Activated T-cell treated with anti-CD3 and anti-CD28 coated beads, Interleukin-2, amount 50 U/mL, for 72 hours (primary cell): ENCODE results near the gene CHIT1. TPM values are rescaled to one million over a fixed set of nuclear protein-coding genes. Genes with fewer than 3 reads are reported as not detected.

ENCODE experiments used
- ATAC-seq, 2 donors: fragments of 150-1000 bp; cut with Tn5 transposase; replicated peaks in 1 of 2; 2 replicates each; pipeline ENCODE4 v1.10.0; 2021; ENCODE audit warnings: moderate library complexity in 2 of 2, mild to moderate bottlenecking in 1 of 2
- DNase-seq, 2 donors: peaks; one replicate each; pipeline ENCODE4 v3.0.0; 2021 to 2022; ENCODE audit warnings: mixed read lengths in 1 of 2
- H3K27ac Mint-ChIP-seq: one replicate; pipeline ENCODE4 v1.8.0; 2022; ENCODE audit warnings: mild to moderate bottlenecking, moderate library complexity, mixed read lengths
- H3K27me3 Mint-ChIP-seq: one replicate; pipeline ENCODE4 v1.8.0; 2022; ENCODE audit warnings: low read depth, mixed read lengths
- H3K36me3 Mint-ChIP-seq, 2 donors: one replicate each; pipeline ENCODE4 v1.8.0; 2022; ENCODE audit warnings: mixed read lengths in 2 of 2, mild to moderate bottlenecking in 1 of 2; ENCODE audit not compliant: insufficient read depth in 2 of 2
- H3K4me1 Mint-ChIP-seq: one replicate; pipeline ENCODE4 v1.8.0; 2022; ENCODE audit warnings: low read depth, mixed read lengths
- H3K4me3 Mint-ChIP-seq, 2 donors: one replicate each; pipeline ENCODE4 v1.8.0; 2022; ENCODE audit warnings: mild to moderate bottlenecking in 2 of 2, mixed read lengths in 2 of 2, moderate library complexity in 2 of 2
- H3K9me3 Mint-ChIP-seq, 2 donors: one replicate each; pipeline ENCODE4 v1.8.0; 2022; ENCODE audit warnings: mixed read lengths in 2 of 2
- total RNA-seq, 2 donors: library from RNA; stranded (reverse); gene quantifications; one replicate each; pipeline ENCODE4 v1.2.3, GENCODE V29; 2022

The CHIT1 gene
- total RNA-seq, 2 donors from 2014 or later = 1.4 to 4.7 TPM

- H3K36me3 Mint-ChIP-seq = no peaks in the 10 kb centered on the region
- peaks cover 16% of the 10 kb centered on the region for H3K27me3 Mint-ChIP-seq
- H3K9me3 Mint-ChIP-seq = no peaks in the 10 kb centered on the region
- ATAC-seq (no peak), DNase-seq (no peak)
- H3K27ac Mint-ChIP-seq = no peak overlapping the region
- peaks cover 8% of the 10 kb centered on the region for H3K4me1 Mint-ChIP-seq
- no peak overlapping the region for H3K4me3 Mint-ChIP-seq
These were observed 41.7 kb downstream of the CHIT1 start for GRCh38 chr1:203187689-203188264.

- DNase-seq (no peak), ATAC-seq (no peak)
- Mint-ChIP-seq H3K27ac (no peak overlapping the region), H3K27me3 (peaks cover 16% of the 10 kb centered on the region), H3K4me1 (peaks cover 8% of the 10 kb centered on the region), H3K36me3 (no peaks in the 10 kb centered on the region), H3K9me3 (no peaks in the 10 kb centered on the region), H3K4me3 (no peak overlapping the region)
These were observed 42.2 kb downstream of the CHIT1 start for GRCh38 chr1:203187304-203187685.

- Mint-ChIP-seq H3K27ac (no peak within 1 kb of the TSS), H3K36me3 (no peaks in the 10 kb centered on the region), H3K4me1 (peaks cover 8% of the 10 kb centered on the region), H3K9me3 (no peaks in the 10 kb centered on the region), H3K4me3 (peak within 1 kb of the TSS in 1 of 2 donors; percentile 13), H3K27me3 (peaks cover 12% of the 10 kb centered on the region)
- DNase-seq = no peak
- no peak for ATAC-seq
These were observed 42.8 kb downstream of the CHIT1 start, which contains the start of gene CHI3L1 for GRCh38 chr1:203186446-203187303. Gene CHI3L1 (minus strand): TSS chr1:203186704. CDS start chr1:203186623, 81 bp downstream.

- Mint-ChIP-seq H3K27ac (no peak overlapping the region), H3K27me3 (peaks cover 9% of the 10 kb centered on the region), H3K4me1 (peaks cover 8% of the 10 kb centered on the region), H3K9me3 (no peaks in the 10 kb centered on the region), H3K36me3 (no peaks in the 10 kb centered on the region), H3K4me3 (no peak overlapping the region)
- no peak for ATAC-seq
- DNase-seq = no peak
These were observed 43.4 kb downstream of the CHIT1 start for GRCh38 chr1:203186091-203186445.

GRCh38 chr1:203185585-203185984 lies 43.9 kb downstream of the CHIT1 start:
- ATAC-seq (no peak), DNase-seq (no peak)
- Mint-ChIP-seq H3K4me3 (no peak overlapping the region), H3K27me3 (peaks cover 9% of the 10 kb centered on the region), H3K36me3 (no peaks in the 10 kb centered on the region), H3K27ac (no peak overlapping the region), H3K9me3 (no peaks in the 10 kb centered on the region), H3K4me1 (peaks cover 8% of the 10 kb centered on the region)

GRCh38 chr1:203185061-203185461 lies 44.4 kb downstream of the CHIT1 start:
- no peak for DNase-seq
- H3K36me3 Mint-ChIP-seq = no peaks in the 10 kb centered on the region
- no peak overlapping the region for H3K27ac Mint-ChIP-seq
- H3K27me3 Mint-ChIP-seq = peaks cover 9% of the 10 kb centered on the region
- H3K4me3 Mint-ChIP-seq = no peak overlapping the region
- ATAC-seq = no peak
- peaks cover 8% of the 10 kb centered on the region for H3K4me1 Mint-ChIP-seq
- no peaks in the 10 kb centered on the region for H3K9me3 Mint-ChIP-seq

GRCh38 chr1:203184467-203184866 lies 45.0 kb downstream of the CHIT1 start:
- Mint-ChIP-seq H3K4me1 (peaks cover 8% of the 10 kb centered on the region), H3K9me3 (no peaks in the 10 kb centered on the region), H3K4me3 (no peak overlapping the region), H3K27me3 (peaks cover 5% of the 10 kb centered on the region), H3K36me3 (no peaks in the 10 kb centered on the region), H3K27ac (no peak overlapping the region)
- DNase-seq (no peak), ATAC-seq (no peak)

GRCh38 chr1:203183828-203184227 lies 45.6 kb downstream of the CHIT1 start:
- no peak overlapping the region for H3K27ac Mint-ChIP-seq
- H3K27me3 Mint-ChIP-seq = no peaks in the 10 kb centered on the region
- no peaks in the 10 kb centered on the region for H3K9me3 Mint-ChIP-seq
- no peak for DNase-seq
- H3K36me3 Mint-ChIP-seq = no peaks in the 10 kb centered on the region
- H3K4me3 Mint-ChIP-seq = no peak overlapping the region
- ATAC-seq = no peak
- peaks cover 8% of the 10 kb centered on the region for H3K4me1 Mint-ChIP-seq

- H3K27ac Mint-ChIP-seq = no peak overlapping the region
- no peaks in the 10 kb centered on the region for H3K27me3 Mint-ChIP-seq
- H3K36me3 Mint-ChIP-seq = no peaks in the 10 kb centered on the region
- peaks cover 8% of the 10 kb centered on the region for H3K4me1 Mint-ChIP-seq
- DNase-seq (no peak), ATAC-seq (no peak)
- H3K4me3 Mint-ChIP-seq = no peak overlapping the region
- no peaks in the 10 kb centered on the region for H3K9me3 Mint-ChIP-seq
These were observed 47.0 kb downstream of the CHIT1 start for GRCh38 chr1:203182387-203182953.

- DNase-seq = no peak
- H3K27me3 Mint-ChIP-seq = no peaks in the 10 kb centered on the region
- H3K36me3 Mint-ChIP-seq = no peaks in the 10 kb centered on the region
- no peak overlapping the region for H3K4me3 Mint-ChIP-seq
- peaks cover 7% of the 10 kb centered on the region for H3K4me1 Mint-ChIP-seq
- no peaks in the 10 kb centered on the region for H3K9me3 Mint-ChIP-seq
- H3K27ac Mint-ChIP-seq = no peak overlapping the region
- ATAC-seq = no peak
These were observed 47.7 kb downstream of the CHIT1 start for GRCh38 chr1:203181586-203182386.

GRCh38 chr1:203180611-203181330 lies 48.7 kb downstream of the CHIT1 start:
- ATAC-seq = no peak

GRCh38 chr1:203179667-203180005 lies 49.8 kb downstream of the CHIT1 start:
- Mint-ChIP-seq H3K27ac (no peak overlapping the region), H3K4me1 (no peaks in the 10 kb centered on the region), H3K4me3 (no peak overlapping the region), H3K9me3 (no peaks in the 10 kb centered on the region), H3K36me3 (no peaks in the 10 kb centered on the region), H3K27me3 (no peaks in the 10 kb centered on the region)
- ATAC-seq = no peak
- DNase-seq = no peak

More at GRCh38 chr1:203180611-203181330, 48.7 kb downstream of the CHIT1 start:
- Mint-ChIP-seq H3K9me3 (no peaks in the 10 kb centered on the region), H3K4me1 (no peaks in the 10 kb centered on the region), H3K4me3 (no peak overlapping the region), H3K27me3 (no peaks in the 10 kb centered on the region), H3K36me3 (no peaks in the 10 kb centered on the region), H3K27ac (no peak overlapping the region)
- DNase-seq = no peak
